HAP-1 (cell line): ENCODE results near the gene NIPAL3.
A peak's percentile ranks its signal among the peaks of the same experiment; 100 is the strongest.

Source experiments
- DNase-seq, 2 experiments: peaks; one replicate each; pipeline ENCODE4 v3.0.0-alpha.2; 2016 to 2020; ENCODE audit warnings: low spot score in 2 of 2
- H3K27me3 ChIP-seq: fragments of 250-450 bp; sonication (Bioruptor Pico); 2 replicates; pipeline ENCODE4 v1.5.1; 2020; ENCODE audit warnings: low read depth, mild to moderate bottlenecking, moderate library complexity
- H3K36me3 ChIP-seq: fragments of 250-450 bp; sonication (Bioruptor Pico); replicated peaks from 2 replicates; pipeline ENCODE4 v1.5.1; 2020; ENCODE audit warnings: mild to moderate bottlenecking
- H3K4me1 ChIP-seq: fragments of 250-450 bp; sonication (Bioruptor Pico); 2 replicates; pipeline ENCODE4 v1.5.1; 2020; ENCODE audit warnings: mild to moderate bottlenecking
- H3K4me3 ChIP-seq: fragments of 250-450 bp; sonication (Bioruptor Pico); 2 replicates; pipeline ENCODE4 v1.5.1; 2020; ENCODE audit warnings: mild to moderate bottlenecking, moderate library complexity
- H3K9me3 ChIP-seq: fragments of 250-450 bp; sonication (Bioruptor Pico); 2 replicates; pipeline ENCODE4 v1.5.1; 2020; ENCODE audit warnings: mild to moderate bottlenecking, moderate library complexity
- in situ Hi-C: fragments of 300-500 bp; cut with MboI; formaldehyde crosslinking; loops from 3 replicates; pipeline ENCODE4 v1.14.3; 2020; ENCODE audit warnings: low sequenced_read_pairs, inconsistent platforms, mixed read lengths

Gene NIPAL3

DNA sequence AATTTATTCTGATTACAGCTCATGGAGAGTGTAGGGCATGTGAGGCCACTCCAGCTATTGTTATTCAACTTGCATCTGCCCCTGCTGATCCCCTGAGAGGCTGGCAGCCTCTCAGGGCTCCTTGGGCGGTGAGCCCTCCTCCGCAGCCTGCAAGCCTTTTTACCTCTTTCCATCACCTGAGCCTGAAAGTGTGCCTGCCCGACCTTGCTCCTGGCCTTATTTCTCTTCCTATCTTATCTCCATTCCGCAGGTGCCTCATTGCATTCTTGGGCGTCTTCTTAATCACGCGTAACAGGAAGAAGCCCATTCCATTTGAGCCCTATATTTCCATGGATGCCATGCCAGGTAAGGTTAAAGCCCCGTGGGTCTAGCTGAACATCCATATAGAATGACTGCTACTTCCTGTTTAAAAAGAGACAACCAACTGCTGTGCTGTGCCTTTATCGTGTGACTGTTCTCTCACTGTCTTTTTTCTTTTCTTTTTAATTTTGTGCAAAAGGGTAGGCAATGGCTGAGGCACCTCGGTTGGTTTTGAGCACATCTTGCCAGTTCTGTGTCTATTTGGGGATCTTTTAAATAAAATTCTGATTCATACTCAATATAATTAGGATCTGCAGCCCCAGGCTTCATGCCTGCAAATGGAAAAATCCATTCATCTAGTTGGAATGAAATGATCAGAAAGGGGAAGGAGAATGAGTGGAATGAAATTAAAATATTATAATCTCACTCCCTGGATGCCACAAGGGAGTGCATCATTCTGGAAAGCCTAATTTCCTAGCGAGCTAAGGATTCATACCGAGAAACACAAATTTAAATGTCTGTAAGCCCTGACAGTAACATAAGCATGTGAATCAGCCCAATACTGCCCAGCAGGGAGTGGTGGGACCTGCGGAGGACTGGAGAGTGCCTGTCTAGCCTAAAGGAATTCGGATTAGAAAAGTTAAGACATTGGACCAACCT lies 48.5 kb downstream of the NIPAL3 start:
- Histone ChIP-seq H3K4me3 (no peak overlapping the region), H3K36me3 (no peaks in the 10 kb centered on the region; the same call in 1 of the 2 replicates), H3K27me3 (no peaks in the 10 kb centered on the region), H3K4me1 (peaks cover 10% of the 10 kb centered on the region), H3K9me3 (no peaks in the 10 kb centered on the region)
- peak; percentile 47 to 51 for DNase-seq
- in situ Hi-C loops, result no loop called here

DNA sequence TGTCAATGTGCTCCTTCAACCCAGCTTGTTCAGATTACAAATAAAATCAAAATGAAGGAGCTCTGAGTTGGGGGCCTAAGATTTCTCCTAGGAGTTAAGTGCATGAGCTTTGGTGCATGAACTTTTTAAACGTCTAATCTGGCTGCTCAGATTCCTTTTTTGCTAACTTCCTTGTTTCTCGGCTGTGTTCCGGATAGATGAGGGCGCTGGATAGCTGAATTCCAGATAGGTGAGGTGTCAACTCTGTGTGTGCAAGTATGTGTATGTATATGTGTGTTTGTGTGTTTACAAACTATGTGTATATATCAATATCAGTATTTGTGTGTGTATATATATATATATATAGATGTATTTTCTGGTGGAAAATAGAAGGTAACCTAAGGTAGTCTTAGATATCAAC lies 49.5 kb downstream of the NIPAL3 start:
- Histone ChIP-seq H3K9me3 (no peaks in the 10 kb centered on the region), H3K27me3 (no peaks in the 10 kb centered on the region), H3K4me1 (peaks cover 10% of the 10 kb centered on the region), H3K4me3 (no peak overlapping the region), H3K36me3 (no peaks in the 10 kb centered on the region; the same call in 1 of the 2 replicates)
- no peak for DNase-seq
- in situ Hi-C loops, result no loop called here

DNA sequence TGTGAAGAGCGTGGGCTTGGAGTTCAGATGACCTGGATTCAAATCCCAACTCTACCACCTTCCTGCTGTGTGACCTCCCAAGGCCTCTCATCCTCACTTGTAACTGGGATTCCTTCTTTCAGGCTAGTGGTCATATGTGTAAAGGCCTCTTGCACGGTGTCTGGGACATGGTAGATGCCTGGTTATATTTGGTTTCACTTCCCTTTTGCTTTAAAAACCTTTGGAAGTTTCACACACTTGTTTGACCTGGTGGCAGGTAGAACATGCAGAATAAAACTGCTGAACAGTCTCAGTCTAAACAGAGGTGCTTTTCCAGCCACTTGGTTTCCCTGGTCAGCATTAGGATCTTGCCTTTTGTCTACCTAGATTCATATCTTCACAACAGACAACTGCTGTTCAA lies 50.0 kb downstream of the NIPAL3 start:
- no peaks in the 10 kb centered on the region for H3K27me3 ChIP-seq
- H3K9me3 ChIP-seq, result no peaks in the 10 kb centered on the region
- no peak overlapping the region for H3K4me3 ChIP-seq
- H3K4me1 ChIP-seq, result peaks cover 10% of the 10 kb centered on the region
- in situ Hi-C loops, result no loop called here
- no peak for DNase-seq
- no peaks in the 10 kb centered on the region; the same call in 1 of the 2 replicates for H3K36me3 ChIP-seq

DNA sequence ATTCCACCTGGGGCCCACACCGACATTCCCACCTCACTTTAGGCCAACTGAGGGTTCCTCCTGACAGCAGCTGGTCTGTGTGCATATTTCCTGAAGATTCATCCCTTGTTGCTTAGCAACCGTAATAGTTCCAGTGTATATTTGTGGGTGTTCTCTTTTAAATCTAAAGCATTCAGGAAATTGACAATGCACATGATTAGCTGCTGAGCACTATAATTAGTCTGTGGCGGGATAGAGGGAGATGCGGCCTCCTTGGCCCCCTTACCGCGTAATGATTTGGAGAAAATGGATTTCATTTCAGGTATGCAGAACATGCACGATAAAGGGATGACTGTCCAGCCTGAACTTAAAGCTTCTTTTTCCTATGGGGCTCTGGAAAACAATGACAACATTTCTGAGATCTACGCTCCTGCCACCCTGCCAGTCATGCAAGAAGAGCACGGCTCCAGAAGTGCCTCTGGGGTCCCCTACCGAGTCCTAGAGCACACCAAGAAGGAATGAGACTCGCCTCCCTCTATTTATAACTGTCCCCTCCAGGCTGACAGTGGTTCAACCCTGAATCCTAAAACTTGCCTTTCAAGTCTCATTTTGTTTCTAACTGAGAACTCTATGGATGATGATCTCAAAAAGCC lies 53.2 kb downstream of the NIPAL3 start:
- Histone ChIP-seq H3K9me3 (no peaks in the 10 kb centered on the region), H3K36me3 (no peaks in the 10 kb centered on the region), H3K4me3 (no peak overlapping the region), H3K27me3 (no peaks in the 10 kb centered on the region), H3K4me1 (peaks cover 3% of the 10 kb centered on the region)
- in situ Hi-C loops, result no loop called here
- DNase-seq, result peak in 1 of 2 experiments; percentile 7

DNA sequence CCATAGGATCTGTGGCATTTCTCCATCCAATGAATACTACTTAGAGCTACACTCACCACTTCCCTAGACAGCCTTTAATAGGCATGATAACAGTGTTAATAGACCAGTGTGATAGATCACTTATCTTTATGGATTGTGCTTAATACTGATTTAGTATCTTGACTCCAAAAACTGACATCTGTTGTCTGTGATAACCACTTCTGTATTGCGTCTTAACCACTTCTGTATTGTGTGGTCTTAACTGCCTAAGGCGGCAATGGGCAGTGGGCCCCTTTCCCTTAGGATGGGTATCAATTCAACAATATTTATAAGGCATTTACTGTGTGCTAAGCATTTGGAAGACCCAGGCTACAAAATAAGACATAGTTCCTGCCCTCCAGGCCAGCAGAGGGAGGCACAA lies 55.0 kb downstream of the NIPAL3 start:
- no peak overlapping the region for H3K4me3 ChIP-seq
- H3K4me1 ChIP-seq, result no peaks in the 10 kb centered on the region; the same call in 1 of the 2 replicates
- H3K27me3 ChIP-seq, result no peaks in the 10 kb centered on the region
- no peak for DNase-seq
- H3K36me3 ChIP-seq, result no peaks in the 10 kb centered on the region
- H3K9me3 ChIP-seq, result no peaks in the 10 kb centered on the region
- in situ Hi-C loops, result no loop called here

DNA sequence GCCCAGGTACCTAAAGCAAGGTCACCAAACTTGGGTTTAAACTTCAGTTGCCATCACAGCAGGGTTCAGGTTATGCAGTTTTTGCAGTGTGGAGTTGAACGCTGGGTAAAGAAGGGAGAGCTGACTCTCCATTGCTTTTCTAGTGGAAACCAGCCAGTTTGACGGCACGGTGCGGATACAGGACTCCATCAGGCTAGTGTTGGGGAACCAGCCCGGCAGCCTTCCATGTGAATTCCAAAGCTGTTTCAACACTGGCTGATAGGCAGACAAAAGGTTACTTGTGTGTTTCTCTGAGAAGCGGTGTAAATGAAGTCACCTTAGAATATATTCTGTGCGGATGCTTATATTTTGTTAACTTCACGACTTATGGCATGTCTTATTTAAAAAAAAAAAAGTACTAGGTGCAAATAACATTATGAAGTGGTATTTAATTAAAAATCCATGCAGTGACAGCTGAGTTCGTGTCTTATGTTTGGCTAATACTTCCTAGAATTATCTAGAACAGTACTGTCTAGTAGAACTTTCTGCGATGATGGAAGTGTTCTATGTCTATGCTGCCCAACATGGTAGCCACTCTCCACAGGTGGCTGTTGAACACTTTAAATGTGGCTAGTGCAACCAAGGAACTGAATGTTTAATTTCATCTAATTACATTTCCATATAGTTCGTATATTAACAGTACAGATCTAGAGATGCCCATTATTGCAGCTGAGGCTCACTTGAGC lies 57.1 kb downstream of the NIPAL3 start:
- no peaks in the 10 kb centered on the region for H3K9me3 ChIP-seq
- no peak overlapping the region for H3K4me3 ChIP-seq
- H3K36me3 ChIP-seq, result no peaks in the 10 kb centered on the region
- no peaks in the 10 kb centered on the region for H3K27me3 ChIP-seq
- H3K4me1 ChIP-seq, result no peaks in the 10 kb centered on the region; the same call in 1 of the 2 replicates
- no peak for DNase-seq
- in situ Hi-C loops, result no loop called here

DNA sequence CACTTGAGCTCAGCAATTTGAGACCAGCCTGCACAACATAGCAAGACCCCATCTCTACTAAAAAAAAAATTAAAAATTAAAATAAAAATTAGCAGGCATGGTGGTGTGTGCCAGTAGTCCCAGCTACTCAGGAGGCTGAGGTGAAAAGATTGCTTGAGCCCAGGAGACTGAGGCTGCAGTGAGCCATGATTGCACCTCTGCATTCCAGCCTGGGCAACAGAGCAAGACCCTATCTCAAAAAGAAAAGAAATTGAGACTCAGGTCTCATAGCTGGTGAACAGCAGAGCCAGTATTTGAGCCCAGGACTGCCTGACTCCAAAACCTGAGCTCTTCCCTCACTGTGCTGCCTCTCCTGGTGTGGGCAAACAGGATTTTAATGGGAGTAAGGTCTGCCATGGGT lies 58.6 kb downstream of the NIPAL3 start:
- DNase-seq, result no peak
- in situ Hi-C loops, result no loop called here
- Histone ChIP-seq H3K27me3 (no peaks in the 10 kb centered on the region), H3K36me3 (no peaks in the 10 kb centered on the region), H3K4me1 (no peaks in the 10 kb centered on the region), H3K9me3 (no peaks in the 10 kb centered on the region), H3K4me3 (no peak overlapping the region)

DNA sequence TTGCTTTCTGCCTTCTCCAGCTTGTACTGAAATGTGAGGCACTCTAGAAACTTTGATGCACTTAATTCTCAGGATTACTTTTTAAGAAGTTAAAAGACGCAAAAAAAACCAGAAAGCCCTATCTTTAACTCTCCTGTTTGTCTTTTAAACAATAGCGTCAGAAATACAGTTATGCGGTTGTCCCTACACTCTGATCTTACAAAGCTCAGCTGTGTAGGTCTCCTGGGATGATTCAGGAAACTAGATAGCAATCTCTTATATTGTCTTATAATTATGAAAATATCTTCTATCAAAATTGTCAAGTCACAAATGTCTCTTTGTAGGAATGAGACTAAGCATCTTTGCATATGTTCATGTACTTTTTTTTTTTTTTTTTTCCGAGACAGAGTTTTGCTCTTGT lies 60.1 kb downstream of the NIPAL3 start:
- Histone ChIP-seq H3K4me1 (no peaks in the 10 kb centered on the region), H3K4me3 (no peak overlapping the region), H3K36me3 (no peaks in the 10 kb centered on the region), H3K9me3 (no peaks in the 10 kb centered on the region), H3K27me3 (no peaks in the 10 kb centered on the region)
- in situ Hi-C loops, result no loop called here
- DNase-seq, result no peak

DNA sequence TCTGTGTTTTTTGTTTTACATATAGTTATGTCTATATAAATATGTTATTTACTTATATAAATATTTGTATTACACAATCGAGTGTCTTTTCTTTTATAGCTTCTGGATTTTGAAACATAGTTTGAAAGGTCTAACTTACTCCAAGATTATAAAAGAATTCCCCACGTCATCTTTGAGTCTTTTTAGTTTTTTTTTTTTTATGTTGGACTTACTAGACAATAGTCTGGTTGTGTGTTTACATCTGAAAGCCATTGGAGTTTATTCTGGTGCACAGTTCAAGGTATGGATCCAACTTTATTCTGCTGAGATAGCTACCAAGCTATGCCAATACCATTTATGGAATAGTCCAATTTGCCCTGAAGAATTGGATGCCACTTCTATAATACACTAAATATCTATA lies 61.0 kb downstream of the NIPAL3 start:
- Histone ChIP-seq H3K27me3 (no peaks in the 10 kb centered on the region), H3K9me3 (no peaks in the 10 kb centered on the region), H3K4me1 (no peaks in the 10 kb centered on the region), H3K4me3 (no peak overlapping the region), H3K36me3 (no peaks in the 10 kb centered on the region)
- DNase-seq, result no peak
- in situ Hi-C loops, result no loop called here

DNA sequence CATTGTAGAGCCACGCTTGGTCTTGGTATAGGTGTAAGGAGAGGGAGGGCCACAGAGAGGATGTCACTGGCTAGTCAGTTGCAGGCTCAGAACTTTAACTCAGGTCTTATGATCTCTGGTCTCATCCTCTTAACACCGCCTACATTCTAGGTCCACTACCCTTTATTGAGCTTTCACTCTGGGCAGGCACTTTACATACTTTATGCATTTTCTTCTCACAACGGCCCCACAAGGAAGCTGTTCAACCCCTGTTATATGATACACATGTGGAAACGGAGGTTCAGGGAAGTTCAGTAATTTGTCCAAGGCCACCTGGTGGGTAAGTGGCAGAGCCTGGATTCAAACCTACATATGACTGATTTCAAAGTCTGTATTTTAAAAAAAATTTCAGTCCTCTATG lies 61.7 kb downstream of the NIPAL3 start:
- Histone ChIP-seq H3K4me3 (no peak overlapping the region), H3K36me3 (no peaks in the 10 kb centered on the region), H3K9me3 (no peaks in the 10 kb centered on the region), H3K27me3 (no peaks in the 10 kb centered on the region), H3K4me1 (no peaks in the 10 kb centered on the region)
- no peak for DNase-seq
- in situ Hi-C loops, result no loop called here

DNA sequence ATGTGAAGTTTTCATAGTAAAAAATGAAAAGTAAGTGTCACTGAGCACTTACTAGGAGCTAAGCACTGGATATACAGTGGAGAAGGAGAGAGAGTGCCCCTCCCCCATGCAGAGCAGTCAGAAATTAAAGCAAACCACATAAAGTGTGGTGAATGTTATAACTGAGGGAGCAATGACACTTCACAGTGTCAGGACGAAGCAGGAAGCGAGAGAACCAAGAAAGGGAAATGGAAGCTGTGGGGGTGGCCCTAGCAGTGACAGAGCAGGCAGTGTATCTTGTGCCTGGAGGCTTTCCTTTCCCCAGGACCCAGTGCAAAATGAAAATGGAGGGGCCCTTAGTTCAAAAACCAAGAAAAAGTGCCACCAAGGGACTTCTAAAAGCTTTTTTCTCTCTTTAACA lies 65.5 kb downstream of the NIPAL3 start:
- Histone ChIP-seq H3K27me3 (no peaks in the 10 kb centered on the region), H3K36me3 (no peaks in the 10 kb centered on the region), H3K4me3 (no peak overlapping the region), H3K4me1 (no peaks in the 10 kb centered on the region), H3K9me3 (no peaks in the 10 kb centered on the region)
- in situ Hi-C loops, result no loop called here
- no peak for DNase-seq

DNA sequence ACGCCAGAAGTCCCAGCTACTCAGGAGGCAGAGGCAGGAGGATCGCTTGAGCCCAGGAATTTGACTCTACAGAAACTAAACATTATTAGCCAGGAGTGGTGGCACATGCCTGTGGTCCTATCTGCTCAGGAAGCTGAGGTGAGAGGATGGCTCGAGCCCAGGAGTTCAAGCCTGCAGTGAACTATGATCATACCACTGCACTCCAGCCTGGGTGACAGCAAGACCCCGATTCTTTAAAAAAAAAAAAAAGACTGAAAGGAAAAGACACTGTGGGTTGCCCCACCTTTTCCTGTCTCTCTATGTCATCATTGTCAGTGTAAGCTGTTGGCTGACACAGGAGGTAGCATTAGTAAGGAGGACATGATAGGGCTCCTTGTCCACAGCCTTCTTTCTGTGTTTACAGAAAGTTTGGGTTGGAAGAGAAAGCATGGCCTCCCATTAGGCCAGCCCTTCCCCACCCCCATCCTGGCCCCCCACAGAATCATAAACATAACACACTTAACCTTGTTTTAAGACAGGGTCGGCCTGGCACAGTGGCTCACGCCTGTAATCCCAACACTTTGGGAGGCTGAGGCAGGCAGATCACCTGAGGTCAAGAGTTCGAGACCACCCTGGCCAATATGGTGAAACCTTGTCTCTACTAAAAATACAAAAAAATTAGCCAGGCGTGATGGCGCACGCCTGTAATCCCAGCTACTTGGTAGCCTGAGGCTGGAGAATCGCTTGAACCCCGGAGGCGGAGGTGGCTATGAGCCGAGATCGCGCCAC lies 66.4 kb downstream of the NIPAL3 start:
- in situ Hi-C loops, result no loop called here
- no peak for DNase-seq
- Histone ChIP-seq H3K4me3 (no peak overlapping the region), H3K36me3 (no peaks in the 10 kb centered on the region), H3K27me3 (no peaks in the 10 kb centered on the region), H3K4me1 (no peaks in the 10 kb centered on the region), H3K9me3 (no peaks in the 10 kb centered on the region)

DNA sequence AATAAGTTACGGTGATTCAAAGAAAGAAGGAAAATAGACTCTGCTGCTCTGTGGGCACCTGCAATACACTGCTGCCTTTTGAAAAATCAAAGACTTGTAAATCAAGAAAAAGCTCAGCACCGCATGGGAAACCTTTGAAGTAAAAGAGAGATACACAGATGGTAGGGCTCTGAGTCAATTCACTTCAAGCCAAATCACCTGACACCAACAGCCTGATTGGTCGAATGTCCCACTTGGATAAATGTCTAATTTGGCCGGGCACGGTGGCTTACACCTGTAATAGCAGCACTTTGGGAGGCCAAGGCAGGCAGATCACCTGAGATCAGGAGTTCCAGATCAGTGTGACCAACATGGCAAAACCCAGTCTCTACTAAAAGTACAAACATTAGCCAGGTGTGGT lies 67.8 kb downstream of the NIPAL3 start:
- DNase-seq, result no peak
- in situ Hi-C loops, result no loop called here
- H3K4me1 ChIP-seq, result no peaks in the 10 kb centered on the region
- no peaks in the 10 kb centered on the region for H3K27me3 ChIP-seq
- H3K36me3 ChIP-seq, result no peaks in the 10 kb centered on the region
- no peak overlapping the region for H3K4me3 ChIP-seq
- H3K9me3 ChIP-seq, result no peaks in the 10 kb centered on the region
